GM21390 (cell line): ENCODE results near the gene DAZAP2.

ENCODE experiments used
- ATAC-seq: cut with Tn5 transposase; IDR thresholded peaks from one replicate; pipeline ENCODE4 v1.9.1; 2021; ENCODE audit not compliant: unreplicated experiment

The DAZAP2 gene, protein sequence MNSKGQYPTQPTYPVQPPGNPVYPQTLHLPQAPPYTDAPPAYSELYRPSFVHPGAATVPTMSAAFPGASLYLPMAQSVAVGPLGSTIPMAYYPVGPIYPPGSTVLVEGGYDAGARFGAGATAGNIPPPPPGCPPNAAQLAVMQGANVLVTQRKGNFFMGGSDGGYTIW

DNA sequence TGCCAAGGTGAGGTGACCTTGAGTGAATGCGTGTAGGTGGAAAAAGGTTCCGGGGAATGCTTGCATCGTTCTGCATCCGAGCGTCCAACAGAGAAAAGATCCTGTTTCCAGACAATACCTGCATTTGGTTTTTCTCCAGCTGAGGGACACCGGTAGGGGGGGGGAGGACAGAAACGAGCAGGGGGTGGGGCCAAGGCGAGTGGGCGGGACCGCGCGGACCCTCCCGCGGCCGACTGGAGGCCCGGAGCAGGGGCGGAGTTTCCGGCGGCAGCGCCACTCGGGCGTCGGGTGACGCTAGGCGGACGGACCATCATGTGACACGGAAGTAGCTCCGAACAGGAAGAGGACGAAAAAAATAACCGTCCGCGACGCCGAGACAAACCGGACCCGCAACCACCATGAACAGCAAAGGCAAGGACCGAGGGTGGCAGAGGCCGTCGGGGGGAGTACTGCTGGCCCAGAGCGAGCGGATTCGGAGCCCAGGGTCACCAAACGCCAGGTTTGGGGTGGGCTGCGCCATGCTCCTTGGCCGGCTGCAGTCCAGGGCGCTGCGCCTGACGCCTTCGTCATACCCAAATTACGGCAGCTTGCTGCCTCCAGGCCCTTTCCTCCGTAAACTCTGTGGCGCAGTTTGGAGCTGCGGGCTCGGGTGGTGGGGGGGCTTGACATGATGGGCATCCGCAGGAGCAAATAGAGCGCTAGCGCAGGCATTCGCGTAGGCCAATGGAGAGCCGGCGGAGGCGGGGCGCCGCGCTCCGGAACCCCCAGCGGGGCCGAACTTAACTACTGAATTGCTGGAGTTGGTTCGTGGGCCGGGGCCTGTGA is at the start of gene DAZAP2:
DAZAP2 (plus strand) TSS at position 317 of the 825 bp plus-strand sequence; CDS start at position 399, 82 bp downstream.
- ATAC-seq, result peak; percentile 88

DNA sequence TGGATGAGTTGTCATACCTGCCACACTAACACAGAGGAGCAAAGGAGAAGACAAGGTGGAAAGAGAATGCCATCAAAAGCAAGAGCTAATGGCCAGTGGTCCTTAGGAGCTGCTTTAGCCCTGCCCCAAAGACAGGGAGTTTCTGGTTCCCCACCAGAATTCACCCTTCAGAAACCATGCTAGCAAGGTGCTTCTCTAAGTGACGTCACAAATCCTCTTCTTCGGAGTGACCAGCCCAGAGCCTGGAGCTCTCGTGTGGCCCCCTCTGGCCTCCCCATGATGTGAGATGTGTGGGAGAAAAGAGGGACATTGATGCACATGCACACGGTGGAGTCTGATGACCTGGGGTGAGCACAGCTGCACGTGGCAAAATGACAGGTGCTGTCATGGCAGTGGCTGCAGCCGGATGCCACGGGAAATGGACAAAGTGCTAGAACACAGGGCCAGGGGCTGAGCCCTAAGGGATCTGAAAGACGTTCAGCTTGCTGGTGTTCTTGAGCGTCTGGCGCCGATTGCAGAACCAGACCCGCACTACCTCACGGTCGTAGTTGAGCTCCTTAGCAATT is 48.8 kb upstream of the DAZAP2 start:
- ATAC-seq, result no peak

DNA sequence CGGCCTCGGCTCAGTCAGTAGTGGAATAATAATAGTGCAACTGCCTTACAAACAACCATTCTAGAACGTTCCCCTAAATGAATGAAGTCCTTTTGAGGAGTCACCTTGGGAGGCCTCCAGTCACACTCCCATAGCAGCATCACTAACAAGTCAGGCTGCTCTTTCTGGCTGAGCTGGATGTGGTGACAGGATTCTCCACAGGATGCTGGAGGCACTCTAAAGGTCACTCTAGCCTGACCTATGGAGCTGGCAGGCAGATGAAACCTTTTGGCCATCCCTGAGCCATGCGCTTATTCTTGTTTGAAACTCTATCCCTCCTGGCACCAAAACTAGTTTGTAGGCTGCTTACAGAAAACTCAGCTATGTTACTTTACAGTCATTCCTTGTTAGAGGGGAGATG is 47.8 kb upstream of the DAZAP2 start:
- ATAC-seq, result no peak

DNA sequence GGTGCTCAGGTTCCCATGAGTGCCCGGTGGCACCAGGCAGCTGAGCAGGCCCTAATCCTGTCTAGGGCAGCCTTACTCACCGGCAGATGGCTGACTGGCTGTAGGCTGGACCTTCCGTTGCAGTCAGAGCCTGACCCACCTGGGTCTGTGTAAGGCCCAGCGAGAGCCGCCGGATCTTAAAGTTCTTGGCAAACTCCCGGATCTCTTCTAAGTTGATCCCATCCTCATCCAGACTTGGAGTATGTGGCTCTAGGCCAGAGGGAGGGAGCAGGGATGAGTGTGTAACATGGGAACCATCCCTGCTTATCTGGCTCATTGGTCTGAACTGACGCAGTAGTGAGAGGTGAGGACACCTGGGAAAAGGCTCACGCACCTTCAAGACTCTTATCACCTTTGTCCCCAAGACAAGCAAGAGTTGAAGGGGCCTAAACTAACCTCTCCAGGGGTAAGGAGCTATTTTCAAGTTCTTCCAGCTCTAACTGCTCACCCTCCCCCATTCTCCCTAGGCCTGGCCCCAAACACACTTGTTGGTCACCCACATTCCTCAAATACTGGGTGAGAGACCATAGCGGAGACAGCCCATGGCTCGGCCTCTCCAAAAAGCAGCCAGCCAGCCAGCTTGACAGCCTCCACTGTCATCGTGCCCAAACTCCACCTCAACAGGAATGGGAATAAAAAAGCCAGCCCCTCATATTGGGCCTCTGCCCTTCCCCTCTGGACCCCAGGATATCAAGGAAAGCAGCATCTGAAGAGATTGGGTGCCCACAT is 46.9 kb upstream of the DAZAP2 start:
- no peak for ATAC-seq

DNA sequence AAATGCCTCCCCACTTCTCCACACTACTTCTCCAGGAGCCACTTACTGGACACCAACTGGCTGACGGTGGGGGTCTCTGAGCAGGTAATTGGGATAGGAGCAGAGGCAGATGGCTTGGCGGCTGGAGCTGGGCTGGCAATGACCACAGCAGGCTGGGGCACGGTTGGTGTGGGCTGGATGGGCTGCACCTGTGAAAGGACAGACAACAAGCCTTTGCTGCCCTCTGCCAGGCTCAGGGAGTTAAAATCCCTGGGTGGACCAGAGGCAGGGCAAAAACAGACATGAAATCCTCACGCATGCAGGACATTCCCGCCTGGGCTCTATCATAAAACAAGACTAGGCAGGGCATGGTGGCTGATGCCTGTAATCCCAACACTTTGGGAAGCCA is 46.3 kb upstream of the DAZAP2 start:
- no peak for ATAC-seq

DNA sequence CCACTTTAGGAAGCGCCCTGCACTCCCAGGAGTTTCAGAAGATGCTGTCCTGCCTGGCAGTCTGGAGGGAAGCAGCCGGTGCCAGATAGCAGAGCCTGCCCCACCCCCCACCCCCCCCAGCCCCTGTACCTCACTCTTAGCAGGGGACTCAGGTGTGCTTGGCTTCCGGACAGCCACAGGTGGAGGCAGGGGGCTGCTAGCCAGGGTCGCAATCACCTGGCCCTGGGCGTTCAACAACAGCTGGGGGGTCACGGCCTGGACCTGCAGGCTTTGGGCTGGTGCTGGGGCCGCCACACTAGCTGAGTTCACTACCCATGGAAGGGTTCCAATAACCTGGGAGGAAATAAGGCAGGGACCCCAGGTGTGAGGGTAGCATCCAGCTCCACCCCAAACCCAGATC is 42.8 kb upstream of the DAZAP2 start:
- ATAC-seq, result no peak

DNA sequence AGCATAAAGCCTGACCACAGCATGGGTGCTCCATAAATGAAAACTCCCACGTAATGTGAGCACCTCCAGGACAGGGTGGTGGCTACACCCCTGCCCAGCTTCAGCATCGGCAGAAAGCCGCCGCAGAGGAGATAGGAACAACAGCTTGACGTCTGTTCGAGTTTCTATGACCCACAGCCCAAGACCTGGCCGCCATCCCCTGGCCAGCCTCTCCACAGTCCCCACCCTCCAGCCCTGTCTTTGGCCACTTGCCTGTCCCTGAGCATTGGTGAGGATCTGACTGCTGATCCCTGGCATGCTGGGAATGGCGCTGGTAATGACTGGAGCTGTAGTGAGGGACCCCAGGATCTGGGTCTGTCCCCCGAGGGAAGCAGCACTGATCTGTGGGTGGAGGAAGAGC is 42.1 kb upstream of the DAZAP2 start:
- ATAC-seq, result no peak

DNA sequence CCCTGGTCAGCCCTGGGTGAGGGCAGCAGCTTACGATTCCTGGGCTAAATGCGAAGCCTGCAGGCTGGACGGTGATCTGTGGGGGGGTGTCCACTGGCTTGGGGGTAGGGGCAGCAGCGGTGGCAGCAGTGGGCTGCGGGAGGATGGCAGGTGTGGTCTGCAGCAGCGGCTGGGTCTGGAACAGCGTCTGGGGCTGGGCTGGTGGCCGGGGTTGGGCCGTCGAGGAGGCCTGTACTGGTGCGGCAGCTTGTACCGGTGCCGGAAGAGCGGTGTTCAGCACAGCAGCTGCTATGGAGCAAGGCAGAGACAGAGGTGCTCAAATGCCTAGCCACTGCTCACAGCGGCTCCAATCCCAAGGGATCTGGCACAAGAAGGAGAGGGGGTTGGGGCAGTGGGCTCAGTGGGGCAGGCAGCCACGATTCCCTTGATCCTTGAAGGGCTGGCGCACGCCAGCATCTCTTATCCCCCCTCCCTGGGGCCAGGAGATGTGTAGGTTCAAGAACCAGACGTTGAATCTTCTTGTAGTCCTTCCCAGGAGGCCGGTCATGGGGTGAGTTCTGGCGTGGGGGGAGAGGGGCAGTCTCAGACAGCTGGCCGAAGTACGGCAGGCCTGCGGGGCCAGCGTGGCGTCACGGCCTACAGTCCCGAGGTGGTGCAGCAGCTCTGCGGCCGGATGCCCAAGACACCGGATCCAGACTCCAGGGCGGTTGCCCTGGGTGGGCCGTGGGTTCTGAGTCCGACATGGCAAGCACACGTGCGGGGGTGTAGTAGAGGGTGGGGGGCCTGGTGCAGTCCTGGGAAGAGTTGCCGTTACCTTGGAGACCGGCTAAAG is 40.7 kb upstream of the DAZAP2 start:
- ATAC-seq, result no peak

DNA sequence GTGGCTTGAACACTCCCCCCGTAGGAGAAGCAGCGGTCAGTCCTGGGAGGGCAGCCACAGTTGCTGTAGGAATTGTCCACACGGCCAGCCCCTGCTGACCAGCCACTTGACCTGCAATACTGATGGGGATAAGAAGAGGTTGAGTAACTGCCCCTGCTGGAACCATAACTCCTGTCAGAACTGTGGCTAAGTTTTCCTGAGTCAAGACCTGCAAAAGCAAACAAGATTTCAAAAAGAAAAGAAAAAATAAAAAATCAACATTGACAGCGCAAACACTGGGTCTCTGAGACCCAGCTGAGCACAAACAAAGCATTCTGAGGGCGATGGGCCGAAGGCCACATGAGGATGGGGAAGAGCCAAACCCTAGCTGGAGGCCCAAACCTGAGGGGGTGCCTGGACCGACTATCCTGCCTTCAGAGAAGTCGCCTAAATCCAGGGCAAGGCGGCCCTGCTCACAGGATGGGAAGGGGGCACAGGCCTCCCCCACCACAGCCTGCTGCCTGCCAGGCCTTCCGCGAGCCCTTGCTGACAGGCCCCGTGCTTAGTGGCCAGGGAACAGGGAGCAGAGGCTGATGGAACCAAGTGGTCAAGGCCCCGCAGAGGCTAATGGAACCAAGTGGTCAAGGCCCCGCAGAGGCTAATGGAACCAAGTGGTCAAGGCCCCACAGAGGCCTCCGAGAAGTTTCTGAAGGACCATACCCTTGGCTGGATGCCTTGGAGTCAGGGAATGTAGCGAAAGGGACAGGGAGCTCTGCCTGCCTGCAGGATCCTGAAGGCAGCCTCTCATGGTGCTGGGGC is 39.9 kb upstream of the DAZAP2 start:
- no peak for ATAC-seq

DNA sequence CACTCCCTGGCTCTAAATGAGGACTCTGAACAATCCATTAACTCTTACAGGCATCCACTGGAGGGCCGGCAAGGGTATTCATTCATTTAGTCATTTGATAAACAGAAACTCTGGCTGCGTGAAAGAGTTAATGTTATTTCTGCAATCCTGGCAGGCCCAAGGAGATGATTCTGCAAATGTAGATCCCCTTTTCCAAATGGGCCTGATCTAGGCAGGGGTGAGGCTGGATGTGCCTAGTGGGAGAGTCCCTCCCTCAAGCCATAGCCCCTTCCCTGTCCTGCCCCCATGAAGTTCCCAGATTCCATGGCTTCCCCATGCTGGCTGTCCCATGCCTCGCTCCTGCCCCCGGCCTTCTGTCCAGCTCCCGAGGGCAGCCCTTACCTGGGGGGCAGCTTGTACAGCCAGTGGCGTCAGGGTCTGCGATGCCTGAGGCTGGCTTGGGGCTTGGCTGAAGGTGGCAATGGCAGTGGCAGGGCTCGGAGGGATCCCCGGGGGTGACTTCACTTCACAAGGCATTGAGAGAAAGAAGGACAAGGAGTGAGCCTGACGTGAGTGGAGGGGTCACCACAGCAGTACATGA is 39.2 kb upstream of the DAZAP2 start:
- ATAC-seq, result no peak

DNA sequence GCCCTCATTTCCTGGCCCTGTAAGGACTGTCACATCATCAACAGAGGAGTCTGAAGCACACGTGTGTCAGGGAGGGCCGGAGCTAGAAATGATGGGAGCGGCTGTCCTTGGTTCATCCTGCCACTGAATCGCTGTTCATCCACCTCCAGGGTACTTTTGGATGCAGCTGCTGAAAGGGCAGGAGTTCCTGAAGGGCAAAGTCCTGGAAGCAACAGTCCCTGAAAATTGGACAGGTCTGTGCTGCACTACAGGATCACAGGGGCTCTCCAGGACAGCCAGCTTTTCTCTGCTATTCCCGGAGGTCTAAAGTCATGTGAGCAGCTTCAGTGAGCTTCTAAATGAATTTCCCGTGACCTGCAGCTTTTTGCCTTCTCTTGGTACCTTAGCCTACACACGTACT is 38.5 kb upstream of the DAZAP2 start:
- ATAC-seq, result no peak

DNA sequence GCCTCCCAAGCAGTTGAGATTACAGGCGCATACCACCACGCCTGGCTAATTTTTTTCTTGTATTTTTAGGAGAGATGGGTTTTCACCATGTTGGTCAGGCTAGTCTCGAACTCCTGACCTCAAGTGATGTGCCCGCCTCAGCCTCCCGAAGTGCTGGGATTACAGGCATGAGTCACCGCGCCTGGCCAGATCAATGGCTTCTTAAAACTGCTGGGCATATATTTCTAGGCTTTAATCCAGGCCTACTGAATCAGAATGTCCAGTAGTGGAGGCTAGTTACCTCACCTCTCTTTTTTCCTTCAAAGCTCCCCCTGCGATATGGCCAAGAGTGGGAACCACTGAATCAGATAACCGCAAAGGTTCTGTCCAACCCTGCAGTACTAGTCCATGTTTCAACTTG is 37.8 kb upstream of the DAZAP2 start:
- ATAC-seq, result no peak

DNA sequence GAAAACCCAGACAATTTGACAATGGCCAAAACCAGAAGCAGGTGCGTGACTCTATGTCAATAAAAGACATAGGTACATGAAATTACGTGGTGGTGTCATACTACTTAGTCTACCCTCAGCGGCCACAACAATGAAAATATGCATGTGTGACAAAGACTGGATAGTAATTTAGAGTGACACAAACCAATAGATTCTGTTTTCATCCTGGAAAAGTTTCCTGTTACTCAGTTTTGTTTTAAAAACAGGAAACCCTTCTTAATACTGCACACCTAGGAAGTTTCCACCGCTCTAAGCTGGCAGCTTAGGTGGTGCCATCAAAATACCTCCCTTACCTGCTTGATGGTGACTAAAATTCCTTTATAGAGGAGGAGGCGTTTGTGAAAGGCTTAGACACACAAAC is 35.9 kb upstream of the DAZAP2 start:
- no peak for ATAC-seq

DNA sequence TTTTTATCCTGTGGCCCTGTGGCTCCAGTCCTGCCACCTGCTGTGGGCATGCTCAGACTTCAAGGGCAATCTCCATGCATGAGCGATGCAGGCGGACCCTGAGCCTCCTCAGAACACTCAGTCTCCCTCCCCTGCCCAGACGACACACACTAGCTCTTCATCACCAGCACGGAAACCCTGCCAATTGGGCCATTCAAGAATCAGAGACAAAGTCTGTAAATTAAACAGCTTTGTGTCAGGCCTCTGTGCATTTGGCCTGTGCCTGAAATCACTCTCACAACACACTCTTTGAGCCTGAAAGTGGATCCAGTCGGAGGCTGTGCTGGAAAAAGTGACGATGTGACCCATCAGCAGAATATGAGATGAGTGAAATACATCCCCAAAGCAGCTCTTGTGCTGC is 33.3 kb upstream of the DAZAP2 start:
- ATAC-seq, result no peak

DNA sequence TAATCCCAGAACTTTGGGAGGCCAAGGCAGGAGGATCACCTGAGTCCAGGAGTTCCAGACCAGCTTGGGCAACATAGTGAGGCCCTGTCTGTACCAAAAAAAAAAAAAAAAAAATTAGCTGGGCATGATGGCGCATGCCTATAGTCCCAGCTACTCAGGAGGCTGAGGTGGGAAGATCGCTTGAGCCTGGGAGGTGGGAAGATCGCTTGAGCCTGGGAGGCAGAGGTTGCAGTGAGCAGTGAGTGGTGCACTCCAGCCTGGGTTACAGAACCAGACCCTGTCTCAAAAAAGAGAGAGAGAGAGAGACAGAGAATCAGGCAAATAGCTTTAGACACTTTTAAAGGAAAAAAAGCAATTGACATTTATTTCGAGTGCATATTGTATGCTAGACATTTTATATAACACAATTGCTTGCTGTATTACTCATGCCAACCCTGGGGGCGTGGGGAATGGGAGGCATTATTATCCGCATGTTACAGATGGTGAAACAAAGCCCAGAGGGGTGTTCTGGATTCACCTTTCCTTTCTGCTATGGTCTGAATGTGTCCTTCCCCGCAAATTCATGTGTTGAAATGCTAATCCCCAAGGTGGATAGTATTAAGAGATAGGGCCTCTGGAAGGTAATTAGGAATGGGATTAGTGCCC is 30.5 kb upstream of the DAZAP2 start:
- ATAC-seq, result no peak

DNA sequence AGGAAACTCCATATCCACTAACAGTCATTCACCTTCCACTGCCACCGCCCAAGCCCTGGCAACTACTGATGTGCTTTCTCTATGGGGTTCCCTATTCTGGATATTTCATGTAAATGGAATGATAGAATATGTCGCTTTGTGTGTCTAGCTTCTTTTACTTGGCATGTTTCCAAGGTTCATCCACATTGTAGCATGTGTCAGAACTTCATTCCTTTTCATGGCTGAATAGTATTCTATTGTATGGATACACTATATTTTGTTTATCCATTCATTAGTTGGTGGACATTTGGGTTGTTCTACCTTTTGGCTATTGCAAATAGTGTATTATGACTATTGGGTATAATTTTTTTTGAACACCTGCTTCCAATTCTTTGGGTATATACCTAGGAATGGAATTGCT is 29.4 kb upstream of the DAZAP2 start:
- no peak for ATAC-seq

DNA sequence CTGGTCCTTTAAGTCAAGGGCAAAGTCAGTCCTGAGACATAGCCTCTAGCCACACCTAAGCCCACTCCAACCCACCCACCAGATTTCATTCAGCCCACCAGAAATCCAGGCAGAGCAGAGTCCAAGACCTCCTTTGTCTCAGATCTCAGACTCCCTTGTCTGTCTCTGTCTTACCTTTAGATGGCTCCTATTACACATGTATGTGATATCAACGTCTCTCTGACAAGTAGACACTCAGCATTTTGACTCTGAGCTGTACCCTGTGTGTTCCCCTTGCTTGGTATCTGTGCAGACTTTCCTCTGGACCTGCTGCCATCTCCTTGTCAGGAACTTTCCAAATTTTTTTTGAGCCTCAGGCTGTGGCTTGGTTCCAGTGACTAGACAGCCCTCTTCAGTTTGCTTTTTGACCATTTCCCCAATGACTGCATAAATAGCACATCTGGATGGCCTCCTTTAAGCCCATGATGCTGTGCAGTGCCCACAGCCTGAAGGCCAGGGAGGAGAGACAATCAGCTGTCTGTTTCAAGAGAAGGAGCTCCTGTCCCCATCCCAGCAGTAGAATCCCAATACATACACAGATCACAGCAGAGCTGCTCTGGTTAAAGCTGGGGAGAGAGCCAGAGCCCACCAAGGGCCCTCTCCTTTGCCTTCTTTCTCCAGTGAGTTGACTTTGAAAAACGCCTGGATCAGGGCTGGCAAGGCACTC is 27.8 kb upstream of the DAZAP2 start:
- ATAC-seq, result no peak

DNA sequence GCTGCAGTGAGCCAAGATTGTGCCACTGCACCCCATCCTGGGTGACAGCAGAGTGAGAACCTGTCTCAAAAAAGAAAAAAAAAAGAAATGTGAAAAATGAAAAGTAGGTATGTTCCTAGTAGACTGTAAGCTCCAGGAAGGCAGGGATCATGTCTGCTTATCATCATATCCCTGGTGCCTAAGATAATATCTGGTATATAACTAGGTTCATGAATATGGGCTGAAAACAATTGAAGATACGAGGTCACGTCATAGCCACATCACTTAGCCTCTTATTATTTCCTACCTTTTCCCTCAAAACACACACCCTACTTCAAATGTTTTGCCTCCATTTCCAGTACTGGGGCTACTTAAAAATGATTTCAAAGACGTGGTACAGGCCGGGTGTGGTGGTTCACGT is 23.7 kb upstream of the DAZAP2 start:
- no peak for ATAC-seq

DNA sequence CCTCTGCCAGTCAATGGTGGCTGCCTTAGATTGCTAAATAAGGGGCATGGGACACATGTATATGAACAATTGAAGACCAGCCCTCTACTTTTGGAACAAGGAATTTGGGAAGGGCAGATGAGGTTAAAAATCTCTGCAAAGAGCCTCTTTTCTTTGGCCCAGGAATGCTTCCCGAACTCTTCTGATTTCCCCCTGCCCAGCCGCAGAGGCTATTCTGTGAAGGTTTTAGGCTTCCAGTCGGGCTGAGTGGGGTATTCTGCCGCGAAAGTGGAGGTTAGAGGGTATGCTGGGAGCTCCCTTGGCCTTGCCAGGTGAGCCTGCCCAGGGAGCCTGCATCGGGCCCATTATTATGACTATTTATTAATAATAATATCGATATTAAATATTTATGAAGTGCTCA is 22.0 kb upstream of the DAZAP2 start:
- ATAC-seq, result no peak
